Left renal cortex interstitium (tissue), 4 donors: ENCODE measurements around the gene PFKFB3. TPM values are rescaled to one million over a fixed set of nuclear protein-coding genes. Genes with fewer than 3 reads are reported as not detected.
A peak's percentile ranks its signal among the peaks of the same experiment; 100 is the strongest.
"Not testable (repeated sequence)": the region's sequence is repeated elsewhere in the genome, so short reads cannot be mapped to it uniquely, and the experiment has no call there.

Source experiments
- DNase-seq, 4 donors: peaks; one replicate each; pipeline ENCODE4 v3.0.0-alpha.2; 2013; ENCODE audit warnings: low read depth in 4 of 4, low spot score in 2 of 4, missing footprints in 1 of 4
- polyA plus RNA-seq, 4 donors: library from polyadenylated mRNA; unstranded; fragments of 120-200 nt; gene quantifications; one replicate each; pipeline ENCODE4 v1.2.1, GENCODE V29; 2013; ENCODE audit not compliant: insufficient read length in 4 of 4

The PFKFB3 gene
- polyA plus RNA-seq, 4 donors = 32.7 to 45.0 (median 39.6) TPM

DNA sequence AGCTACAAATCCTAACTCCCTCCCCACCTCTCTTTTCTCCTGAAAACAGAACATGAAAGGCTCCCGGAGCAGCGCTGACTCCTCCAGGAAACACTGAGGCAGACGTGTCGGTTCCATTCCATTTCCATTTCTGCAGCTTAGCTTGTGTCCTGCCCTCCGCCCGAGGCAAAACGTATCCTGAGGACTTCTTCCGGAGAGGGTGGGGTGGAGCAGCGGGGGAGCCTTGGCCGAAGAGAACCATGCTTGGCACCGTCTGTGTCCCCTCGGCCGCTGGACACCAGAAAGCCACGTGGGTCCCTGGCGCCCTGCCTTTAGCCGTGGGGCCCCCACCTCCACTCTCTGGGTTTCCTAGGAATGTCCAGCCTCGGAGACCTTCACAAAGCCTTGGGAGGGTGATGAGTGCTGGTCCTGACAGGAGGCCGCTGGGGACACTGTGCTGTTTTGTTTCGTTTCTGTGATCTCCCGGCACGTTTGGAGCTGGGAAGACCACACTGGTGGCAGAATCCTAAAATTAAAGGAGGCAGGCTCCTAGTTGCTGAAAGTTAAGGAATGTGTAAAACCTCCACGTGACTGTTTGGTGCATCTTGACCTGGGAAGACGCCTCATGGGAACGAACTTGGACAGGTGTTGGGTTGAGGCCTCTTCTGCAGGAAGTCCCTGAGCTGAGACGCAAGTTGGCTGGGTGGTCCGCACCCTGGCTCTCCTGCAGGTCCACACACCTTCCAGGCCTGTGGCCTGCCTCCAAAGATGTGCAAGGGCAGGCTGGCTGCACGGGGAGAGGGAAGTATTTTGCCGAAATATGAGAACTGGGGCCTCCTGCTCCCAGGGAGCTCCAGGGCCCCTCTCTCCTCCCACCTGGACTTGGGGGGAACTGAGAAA is 30.4 kb downstream of the PFKFB3 start:
- no peak for DNase-seq

DNA sequence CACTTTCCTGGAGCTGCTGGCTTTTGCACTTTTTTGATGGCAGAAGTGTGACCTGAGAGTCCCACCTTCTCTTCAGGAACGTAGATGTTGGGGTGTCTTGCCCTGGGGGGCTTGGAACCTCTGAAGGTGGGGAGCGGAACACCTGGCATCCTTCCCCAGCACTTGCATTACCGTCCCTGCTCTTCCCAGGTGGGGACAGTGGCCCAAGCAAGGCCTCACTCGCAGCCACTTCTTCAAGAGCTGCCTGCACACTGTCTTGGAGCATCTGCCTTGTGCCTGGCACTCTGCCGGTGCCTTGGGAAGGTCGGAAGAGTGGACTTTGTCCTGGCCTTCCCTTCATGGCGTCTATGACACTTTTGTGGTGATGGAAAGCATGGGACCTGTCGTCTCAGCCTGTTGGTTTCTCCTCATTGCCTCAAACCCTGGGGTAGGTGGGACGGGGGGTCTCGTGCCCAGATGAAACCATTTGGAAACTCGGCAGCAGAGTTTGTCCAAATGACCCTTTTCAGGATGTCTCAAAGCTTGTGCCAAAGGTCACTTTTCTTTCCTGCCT is 31.1 kb downstream of the PFKFB3 start:
- DNase-seq = no peak

DNA sequence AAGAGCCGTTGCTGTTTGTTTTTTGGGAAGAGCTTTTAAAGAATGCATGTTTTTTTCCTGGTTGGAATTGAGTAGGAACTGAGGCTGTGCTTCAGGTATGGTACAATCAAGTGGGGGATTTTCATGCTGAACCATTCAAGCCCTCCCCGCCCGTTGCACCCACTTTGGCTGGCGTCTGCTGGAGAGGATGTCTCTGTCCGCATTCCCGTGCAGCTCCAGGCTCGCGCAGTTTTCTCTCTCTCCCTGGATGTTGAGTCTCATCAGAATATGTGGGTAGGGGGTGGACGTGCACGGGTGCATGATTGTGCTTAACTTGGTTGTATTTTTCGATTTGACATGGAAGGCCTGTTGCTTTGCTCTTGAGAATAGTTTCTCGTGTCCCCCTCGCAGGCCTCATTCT is 31.6 kb downstream of the PFKFB3 start:
- DNase-seq = no peak

DNA sequence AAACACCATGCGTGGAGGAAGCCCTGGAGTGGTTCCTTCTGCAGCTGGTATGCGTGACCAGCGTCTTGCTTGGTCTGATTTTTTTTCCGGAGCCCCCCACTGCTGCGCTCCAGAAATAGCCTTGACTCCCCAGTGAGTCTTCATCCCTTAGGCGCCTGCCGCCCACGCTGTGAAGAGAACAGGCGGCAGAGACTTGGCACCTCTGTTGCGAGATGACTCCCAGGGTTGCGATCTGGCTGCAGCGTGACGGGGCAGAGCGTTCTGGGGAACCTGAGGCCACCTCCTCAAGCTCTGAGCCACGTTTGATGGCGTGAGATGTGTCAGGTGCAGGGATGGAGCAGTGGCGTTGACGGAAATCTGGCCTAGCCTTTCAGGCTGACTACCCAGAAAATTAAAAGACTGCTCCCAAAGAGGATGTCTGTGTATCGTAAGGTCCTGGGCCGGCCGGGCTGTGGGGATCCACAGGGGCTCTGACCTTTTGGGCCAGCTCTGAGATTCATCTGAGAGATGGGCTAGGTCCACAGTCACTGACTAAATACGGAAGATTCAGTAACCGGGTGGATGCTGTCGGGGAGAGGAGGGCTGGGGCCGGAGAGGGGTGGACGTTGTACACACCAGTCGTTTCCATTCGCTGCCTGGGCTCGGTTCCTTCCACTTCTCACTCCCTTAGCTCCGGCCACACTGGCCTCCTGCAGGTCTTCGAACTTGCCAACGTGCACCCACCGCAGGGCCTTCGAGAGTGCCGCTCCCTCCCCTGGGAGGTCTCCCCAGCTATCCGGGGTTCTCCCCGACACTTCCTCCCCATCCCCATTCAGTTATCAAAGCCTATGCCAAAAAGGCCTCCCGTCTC is 33.8 kb downstream of the PFKFB3 start:
- DNase-seq = no peak

DNA sequence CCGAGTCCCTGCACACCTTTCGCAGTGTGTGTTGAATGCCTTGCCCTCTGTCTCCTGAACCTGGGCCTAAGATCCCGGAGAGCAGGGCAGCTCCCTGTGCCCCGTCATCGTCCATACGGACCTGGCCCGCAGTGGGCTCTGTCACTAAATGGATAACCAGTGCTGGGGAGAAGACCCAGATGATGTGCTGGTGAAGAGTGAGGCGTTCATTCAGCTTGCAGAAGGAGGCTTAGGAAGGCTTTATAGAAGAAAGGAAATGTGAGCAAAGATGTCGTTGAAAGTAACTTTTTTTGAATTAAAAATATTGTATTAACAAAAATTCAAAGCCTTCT is 34.4 kb downstream of the PFKFB3 start:
- DNase-seq = no peak

DNA sequence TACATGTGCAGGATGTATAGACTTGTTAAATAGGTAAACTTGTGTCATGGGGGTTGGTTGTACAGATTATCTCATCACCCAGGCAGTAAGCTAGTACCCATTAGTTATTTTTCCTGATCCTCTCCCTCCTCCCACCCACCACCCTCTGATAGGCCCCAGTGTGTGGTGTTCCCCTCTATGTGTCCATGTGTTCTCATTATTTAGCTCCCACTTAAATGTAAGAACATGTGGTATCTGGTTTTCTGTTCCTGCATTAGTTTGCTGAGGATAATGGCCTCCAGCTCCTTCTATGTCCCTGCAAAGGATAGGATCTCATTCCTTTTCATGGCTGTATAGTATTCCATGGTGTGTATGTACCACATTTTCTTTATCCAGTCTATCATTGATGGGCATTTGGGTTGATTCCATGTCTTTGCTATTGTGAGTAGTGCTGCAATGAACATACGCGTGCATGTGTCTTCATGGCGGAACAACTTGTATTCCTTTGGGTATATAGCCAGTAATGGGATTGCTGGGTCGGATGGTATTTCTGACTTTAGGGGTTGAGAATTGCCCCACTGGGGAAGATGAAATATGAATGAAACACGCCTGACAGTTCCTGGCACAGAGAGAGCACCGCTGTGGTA is 36.0 kb downstream of the PFKFB3 start:
- DNase-seq = not testable (repeated sequence)

DNA sequence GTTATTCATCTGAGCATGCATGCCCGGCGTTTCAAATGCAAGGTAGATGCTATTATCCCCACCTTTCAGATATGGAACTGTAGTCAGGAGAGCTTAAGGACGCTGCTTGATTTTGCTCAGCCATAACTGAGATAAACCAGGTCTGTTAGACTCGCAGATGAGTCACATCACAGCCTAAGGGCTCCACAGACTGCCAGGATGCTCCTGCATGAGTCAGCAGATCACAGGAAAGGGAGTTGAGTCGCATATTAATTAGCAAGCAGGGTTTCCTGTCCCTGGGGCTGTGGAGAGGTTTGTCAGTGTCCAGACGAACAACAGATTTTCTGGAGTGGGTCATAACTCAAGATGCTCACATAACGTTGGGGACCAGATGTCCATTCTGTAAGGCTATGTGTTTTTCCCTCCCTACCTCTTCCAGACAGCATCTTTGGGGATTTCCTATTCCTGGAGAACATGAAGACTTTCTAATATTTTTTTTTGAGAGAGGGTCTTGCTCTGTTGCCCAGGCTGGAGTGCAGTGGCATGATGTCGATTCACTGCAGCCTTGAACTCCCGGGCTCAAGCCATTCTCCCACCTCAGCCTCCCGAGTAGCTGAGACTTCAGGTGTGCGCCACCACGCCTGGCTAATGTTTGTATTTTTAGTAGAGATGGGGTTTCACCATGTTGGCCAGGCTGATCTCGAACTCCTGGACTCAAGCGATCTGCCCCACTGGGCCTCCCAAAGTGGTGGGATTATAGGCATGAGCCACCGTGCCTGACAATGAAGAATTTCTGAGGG is 36.7 kb downstream of the PFKFB3 start:
- no peak for DNase-seq

DNA sequence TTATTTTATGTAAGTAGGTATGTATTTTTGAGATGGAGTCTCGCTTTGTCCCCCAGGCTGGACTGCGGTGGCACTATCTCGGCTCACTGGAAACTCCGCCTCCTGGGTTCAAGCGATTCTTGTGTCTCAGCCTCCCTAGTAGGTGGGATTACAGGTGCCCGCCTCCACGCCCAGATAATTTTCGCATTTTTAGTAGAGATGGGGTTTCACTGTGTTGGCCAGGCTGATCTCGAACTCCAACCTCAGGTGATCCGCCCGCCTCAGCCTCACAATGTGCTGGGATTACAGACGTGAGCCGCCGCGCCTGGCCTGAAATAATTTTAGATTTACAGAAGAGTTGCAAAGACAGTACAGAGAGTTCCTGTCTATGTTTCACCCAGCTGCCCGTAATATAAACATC is 37.5 kb downstream of the PFKFB3 start:
- DNase-seq = no peak

DNA sequence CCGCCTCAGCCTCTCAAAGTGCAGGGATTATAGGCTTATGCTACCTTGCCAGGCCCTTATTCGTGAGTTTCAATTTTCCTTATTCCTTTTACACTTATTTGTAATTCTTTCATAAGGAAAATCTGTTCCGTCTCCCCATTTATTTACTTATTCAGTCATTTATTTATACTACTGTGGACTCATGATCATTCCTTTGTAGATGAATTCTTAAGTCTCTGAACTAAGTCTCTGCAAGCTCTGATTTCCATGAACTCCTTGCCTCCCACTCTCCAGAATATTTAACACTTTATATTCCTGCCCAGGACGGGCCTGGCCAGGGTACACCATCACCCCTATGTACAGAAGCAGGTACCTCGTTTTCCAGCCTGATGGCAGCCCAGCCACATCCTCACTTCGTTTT is 39.4 kb downstream of the PFKFB3 start:
- no peak for DNase-seq

DNA sequence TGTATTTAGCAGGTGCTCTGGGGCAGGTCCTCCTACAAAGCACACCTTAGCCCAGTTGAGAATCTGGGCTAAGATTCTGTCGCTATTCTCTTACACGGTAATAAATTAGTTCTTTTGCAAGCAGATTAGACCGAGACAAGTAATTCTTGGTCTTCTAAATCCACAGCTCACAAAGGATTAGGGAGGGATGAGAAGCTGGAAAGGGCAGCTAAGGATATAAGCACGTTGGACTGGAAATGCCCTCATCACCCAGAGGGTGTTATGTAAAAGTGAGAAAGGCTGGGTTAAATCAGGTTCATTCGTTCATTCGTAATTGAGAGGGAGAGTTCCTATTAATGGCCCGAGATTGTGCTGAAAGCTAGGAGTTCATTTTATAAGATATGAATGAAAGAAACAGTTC is 41.8 kb downstream of the PFKFB3 start:
- DNase-seq = no peak

DNA sequence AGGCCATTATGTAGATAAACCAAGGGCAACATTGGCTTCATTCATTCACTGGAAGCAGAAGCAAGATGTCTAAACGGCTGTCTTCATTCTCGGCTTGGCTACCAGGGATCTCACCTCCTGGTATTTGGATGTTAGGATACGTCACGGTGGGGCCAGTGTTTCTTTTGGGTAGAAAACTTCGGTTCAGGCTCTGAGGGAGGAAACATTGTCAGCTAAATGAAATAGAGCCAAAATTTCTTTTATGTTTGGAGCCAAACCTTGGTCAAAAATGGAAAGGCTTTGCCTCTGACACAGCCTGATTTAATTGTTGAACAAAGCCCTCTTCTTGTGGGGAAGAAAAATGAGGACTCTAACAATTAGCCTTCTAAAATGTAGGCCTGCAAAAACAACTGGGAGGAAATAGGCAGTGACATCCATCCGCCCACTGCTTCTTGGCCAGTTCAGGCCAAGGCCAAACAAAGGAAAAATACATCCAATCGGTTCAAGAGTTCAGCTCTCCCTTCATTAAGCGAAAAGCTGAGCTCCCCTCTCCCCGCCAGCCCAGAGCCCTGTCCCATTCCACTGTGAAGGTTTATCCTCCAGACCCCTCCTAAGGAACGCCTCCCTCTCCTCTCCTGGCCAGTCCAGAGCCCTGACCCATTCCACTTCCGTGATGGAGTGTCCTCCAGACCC is 44.4 kb downstream of the PFKFB3 start:
- DNase-seq = peak in 2 of 4 donors; percentile 32 to 46

DNA sequence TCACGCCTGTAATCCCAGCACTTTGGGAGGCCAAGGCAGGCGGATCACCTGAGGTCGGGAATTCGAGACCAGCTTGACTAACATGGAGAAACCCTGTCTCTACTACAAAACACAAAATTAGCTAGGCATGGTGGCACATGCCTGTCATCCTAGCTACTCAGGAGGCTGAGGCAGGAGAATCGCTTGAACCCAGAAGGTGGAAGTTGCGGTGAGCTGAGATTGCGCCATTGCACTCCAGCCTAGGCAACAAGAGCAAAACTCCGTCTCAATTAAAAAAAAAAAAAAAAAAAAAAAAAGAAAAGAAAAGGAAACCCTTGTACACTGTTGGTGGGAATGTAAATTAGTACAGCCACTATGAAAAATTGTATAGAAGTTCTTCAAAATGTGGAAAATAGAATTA is 46.2 kb downstream of the PFKFB3 start:
- DNase-seq = not testable (repeated sequence)

DNA sequence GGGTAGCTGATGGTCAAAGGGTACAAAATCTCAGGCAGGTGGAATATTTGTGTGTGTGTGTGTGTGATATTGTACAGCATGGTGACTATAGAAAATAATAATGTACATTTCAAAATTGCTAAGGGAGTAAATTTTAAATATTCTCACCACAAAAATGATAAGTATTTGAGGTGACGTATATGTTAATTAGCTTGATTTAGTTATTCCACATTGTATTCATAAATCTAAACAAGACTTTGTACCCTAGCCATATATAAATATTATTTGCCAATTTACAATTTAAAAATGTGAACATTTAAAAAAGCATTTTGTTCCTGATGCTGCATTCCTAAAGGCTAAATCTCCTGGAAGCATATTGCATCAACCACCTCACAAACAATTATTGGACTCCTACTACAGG is 47.0 kb downstream of the PFKFB3 start:
- no peak for DNase-seq

DNA sequence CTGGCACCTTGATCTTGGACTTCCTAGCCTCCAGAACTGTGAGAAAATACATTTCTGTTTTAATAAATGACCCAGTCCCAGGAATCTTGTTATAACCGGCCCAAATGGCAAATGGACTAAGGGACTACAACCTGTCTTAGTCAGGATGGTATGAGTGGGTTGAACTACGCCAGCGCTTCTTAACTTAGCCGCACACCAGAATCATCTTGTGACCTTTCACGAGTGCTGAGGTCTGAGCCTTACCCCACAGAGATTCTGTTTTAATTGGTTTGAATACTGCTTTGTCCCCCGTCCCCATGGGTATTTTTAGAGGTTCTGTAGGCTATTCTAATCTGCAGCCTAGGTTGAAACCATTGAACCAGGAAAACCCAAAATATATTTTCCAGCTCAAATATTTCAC is 48.0 kb downstream of the PFKFB3 start:
- DNase-seq = no peak

DNA sequence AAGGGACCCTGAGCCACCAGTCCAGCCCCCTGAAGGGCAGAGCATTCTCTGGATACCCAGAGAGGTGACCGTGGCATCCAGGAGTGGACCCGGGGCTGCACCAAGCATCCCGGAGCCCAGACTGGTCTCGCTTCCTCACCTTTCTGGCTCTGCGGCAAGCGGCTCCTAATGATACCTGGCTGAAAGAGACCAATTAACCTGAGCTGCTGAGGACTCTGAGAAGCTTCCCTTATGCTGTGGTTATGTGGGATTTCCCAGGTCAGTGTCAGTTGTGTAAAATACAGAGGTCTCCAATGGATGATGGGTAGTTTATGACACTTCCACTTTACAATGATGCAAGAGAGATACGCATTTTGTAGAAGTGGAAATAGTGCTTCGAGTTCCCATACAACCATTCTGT is 51.5 kb downstream of the PFKFB3 start:
- no peak for DNase-seq

DNA sequence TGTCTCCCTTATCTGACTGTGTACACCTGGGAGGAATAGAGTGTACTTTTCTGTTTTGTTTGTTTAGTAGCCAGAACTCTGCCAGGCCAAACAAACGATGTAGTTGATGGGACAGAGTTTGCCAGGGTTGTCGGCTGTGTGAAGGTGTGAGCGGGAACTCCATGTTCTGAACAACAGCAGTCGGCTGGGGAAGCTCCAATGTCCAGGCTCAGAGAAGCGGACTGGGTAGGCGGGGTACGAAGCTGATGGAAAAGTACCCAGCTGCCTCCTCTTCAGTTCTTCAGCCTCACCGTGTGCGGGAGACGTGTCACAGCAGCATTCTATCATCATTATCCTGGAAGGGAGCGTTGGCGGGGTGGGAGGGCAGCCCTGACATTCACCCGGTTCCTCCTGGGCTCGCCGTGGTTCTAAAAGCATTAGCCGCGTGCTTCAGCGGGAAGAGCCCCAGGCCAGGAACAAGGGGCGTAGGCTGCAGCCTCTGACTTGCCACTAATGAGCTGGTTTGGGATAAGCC is 52.9 kb downstream of the PFKFB3 start:
- no peak for DNase-seq

DNA sequence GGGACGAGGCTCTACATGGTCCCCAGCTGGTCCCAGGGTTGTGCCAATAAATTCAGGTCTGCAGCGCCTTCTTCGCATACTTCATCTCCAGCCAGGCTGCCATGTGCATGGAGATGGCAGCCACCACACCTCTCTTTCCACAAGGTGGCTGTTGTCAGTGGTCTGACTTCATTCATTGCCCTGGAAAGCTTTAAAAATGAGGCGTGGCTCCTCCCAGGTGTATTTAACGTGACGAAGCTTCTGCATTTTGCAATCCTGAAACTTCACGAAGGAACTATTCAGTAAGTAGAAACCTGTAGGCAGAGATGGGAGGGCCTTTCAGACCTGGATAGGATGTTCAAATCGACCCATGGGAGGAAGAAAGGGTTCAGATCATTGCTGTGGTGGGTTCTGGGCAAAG is 53.7 kb downstream of the PFKFB3 start:
- no peak for DNase-seq

DNA sequence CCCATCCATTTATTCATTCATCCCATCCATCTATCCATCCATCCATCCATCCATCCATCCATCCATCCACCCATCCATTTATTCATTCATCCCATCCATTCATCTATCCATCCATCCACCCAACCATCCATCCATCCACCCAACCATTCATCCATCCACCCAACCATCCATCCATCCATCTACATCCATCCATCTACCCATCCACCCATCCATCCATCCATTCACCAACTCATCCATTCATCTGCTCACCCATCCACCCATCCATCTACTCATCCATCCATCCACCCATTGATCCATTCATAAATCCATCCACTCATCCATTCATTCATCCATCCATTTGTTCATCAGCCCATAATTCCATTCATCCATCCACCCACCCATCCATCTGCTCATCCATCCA is 56.4 kb downstream of the PFKFB3 start:
- no peak for DNase-seq

DNA sequence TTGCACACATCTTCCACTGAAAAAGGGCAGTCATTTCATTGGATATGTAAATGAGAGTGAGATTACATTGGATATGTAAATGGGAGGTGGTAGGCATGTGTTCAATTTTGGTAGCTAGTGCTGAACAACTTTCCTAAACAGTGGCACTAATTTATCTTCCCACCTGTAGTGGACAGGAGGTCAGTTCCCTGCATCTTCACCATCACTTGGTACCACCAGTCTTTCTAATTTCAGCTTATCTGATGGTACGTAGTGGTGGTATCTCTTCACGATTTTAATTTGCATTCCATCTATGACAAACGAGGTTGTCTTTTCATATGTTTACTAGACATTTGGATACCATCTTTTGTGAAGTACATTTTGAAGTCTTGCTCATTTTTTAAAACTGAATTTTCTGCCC is 58.1 kb downstream of the PFKFB3 start:
- no peak for DNase-seq

DNA sequence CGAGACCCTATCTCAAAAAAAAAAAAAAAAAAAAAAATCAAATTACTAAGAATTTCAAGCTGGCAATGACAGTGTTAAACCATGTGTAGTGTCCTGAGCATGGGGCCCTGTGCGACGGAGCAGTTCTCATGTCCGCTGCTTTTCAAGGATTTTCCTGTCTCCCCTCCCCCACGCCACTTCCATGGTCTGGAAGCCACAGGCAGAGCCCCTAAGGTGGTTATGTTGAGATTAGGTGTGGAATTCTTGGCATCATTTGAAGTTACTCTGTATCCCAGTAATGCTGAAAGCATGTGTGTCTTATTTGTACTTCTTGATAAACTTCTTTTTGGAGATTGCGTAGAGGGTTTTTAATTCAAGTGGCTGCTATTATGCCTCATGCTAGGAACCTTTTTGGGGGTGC is 65.2 kb downstream of the PFKFB3 start:
- DNase-seq = no peak
